ENCODE results near the gene RPS2. TPM values are rescaled to one million over a fixed set of nuclear protein-coding genes. Genes with fewer than 3 reads are reported as not detected.

The RPS2 gene
- total RNA-seq, 2 donors from 2014 or later, result 5,556 to 5,984 TPM

Other genes starting within 250 kb of the RPS2 start
- 10 to 100 TPM; 55.0 to 56.1 TPM for gene NME3, start 193.3 kb downstream of the RPS2 start, total RNA-seq
- gene EME2, start 192.0 kb downstream of the RPS2 start, total RNA-seq, result 10 to 100 TPM; 14.4 to 18.6 TPM
- 100 to 1,000 TPM in 1 of 2 donors, 10 to 100 TPM in 1; 86.0 to 123 TPM for gene MRPS34, start 191.7 kb downstream of the RPS2 start, total RNA-seq
- 10 to 100 TPM; 37.1 to 40.1 TPM for gene SPSB3, start 182.3 kb downstream of the RPS2 start, total RNA-seq
- 10 to 100 TPM; 47.8 to 50.1 TPM for gene NUBP2, start 181.9 kb downstream of the RPS2 start, total RNA-seq
- under 1 TPM; 0.14 to 0.37 TPM for gene IGFALS, start 171.1 kb downstream of the RPS2 start, total RNA-seq
- 10 to 100 TPM; 45.0 to 53.5 TPM for gene HAGH, start 138.0 kb downstream of the RPS2 start, total RNA-seq
- gene FAHD1, start 137.6 kb downstream of the RPS2 start, total RNA-seq, result 10 to 100 TPM; 11.1 to 13.5 TPM
- under 1 TPM; 0.53 to 0.94 TPM for gene MEIOB, start 92.7 kb downstream of the RPS2 start, total RNA-seq
- gene HS3ST6, start 46.4 kb downstream of the RPS2 start, total RNA-seq, result not detected
- gene MSRB1, start 21.6 kb downstream of the RPS2 start, total RNA-seq, result 10 to 100 TPM; 17.9 to 18.8 TPM
- under 1 TPM; 0.38 to 0.51 TPM for gene RPL3L, start 10.1 kb downstream of the RPS2 start, total RNA-seq
- 10 to 100 TPM; 69.3 to 98.3 TPM for gene NDUFB10, start 5.3 kb downstream of the RPS2 start, total RNA-seq
- under 1 TPM in 1 of 2 donors, not detected in 1; 0.81 TPM for gene RNF151, start 2.0 kb upstream of the RPS2 start, total RNA-seq
- gene TBL3, start 7.2 kb upstream of the RPS2 start, total RNA-seq, result 10 to 100 TPM; 22.6 to 24.4 TPM
- 1 to 10 TPM in 1 of 2 donors, not detected in 1; 1.8 TPM for gene NOXO1, start 16.6 kb upstream of the RPS2 start, total RNA-seq
- 10 to 100 TPM; 41.4 to 49.3 TPM for gene GFER, start 19.4 kb upstream of the RPS2 start, total RNA-seq
- 10 to 100 TPM; 38.6 to 50.9 TPM for gene SYNGR3, start 25.1 kb upstream of the RPS2 start, total RNA-seq
- 100 to 1,000 TPM in 1 of 2 donors, 10 to 100 TPM in 1; 87.1 to 110 TPM for gene ZNF598, start 45.0 kb upstream of the RPS2 start, total RNA-seq
- 1 to 10 TPM; 1.5 to 1.9 TPM for gene NPW, start 55.0 kb upstream of the RPS2 start, total RNA-seq
- gene NHERF2, start 62.1 kb upstream of the RPS2 start, total RNA-seq, result 1 to 10 TPM; 2.2 to 3.0 TPM
- gene NTHL1, start 83.0 kb upstream of the RPS2 start, total RNA-seq, result 10 to 100 TPM; 13.2 to 21.0 TPM
- 10 to 100 TPM; 96.6 to 98.4 TPM for gene TSC2, start 83.2 kb upstream of the RPS2 start, total RNA-seq
- gene PKD1, start 171.1 kb upstream of the RPS2 start, total RNA-seq, result 10 to 100 TPM; 90.2 to 95.7 TPM
- 1 to 10 TPM in 1 of 2 donors, under 1 TPM in 1; 0.82 to 2.0 TPM for gene RAB26, start 183.8 kb upstream of the RPS2 start, total RNA-seq
- 10 to 100 TPM; 66.4 to 72.9 TPM for gene TRAF7, start 191.0 kb upstream of the RPS2 start, total RNA-seq
- gene CASKIN1, start 231.8 kb upstream of the RPS2 start, total RNA-seq, result 1 to 10 TPM in 1 of 2 donors, under 1 TPM in 1; 0.89 to 2.1 TPM
- gene MLST8, start 240.6 kb upstream of the RPS2 start, total RNA-seq, result 10 to 100 TPM; 54.9 to 65.6 TPM
- gene BRICD5, start 246.0 kb upstream of the RPS2 start, total RNA-seq, result 10 to 100 TPM; 12.8 to 14.4 TPM

All from activated T-cell treated with anti-CD3 and anti-CD28 coated beads, Interleukin-2, amount 50 U/mL, for 72 hours (primary cell).